Activated naive CD4-positive, alpha-beta T cell treated with anti-CD3 and anti-CD28 coated beads, Interleukin-2, amount 10 ng/mL, durations not matched to agents 5 hours and 36 hours (primary cell): ENCODE data around the gene RFTN2. TPM values are rescaled to one million over a fixed set of nuclear protein-coding genes. Genes with fewer than 3 reads are reported as not detected.

Source experiments
- total RNA-seq, 2 experiments: library from RNA; stranded (reverse); gene quantifications; one replicate each; pipeline ENCODE4 v1.2.3, GENCODE V29; 2021

Gene RFTN2
- total RNA-seq, result not detected

GRCh38 chr2:197675246-197675645 lies at the start of gene RFTN2:
Gene RFTN2, minus strand, starts transcription at chr2:197675587. Its CDS starts 129 bp downstream, at chr2:197675458.

GRCh38 chr2:197705121-197705911 lies 29.9 kb upstream of the RFTN2 start, which contains the start of gene MARS2:
Gene MARS2, plus strand, starts transcription at chr2:197705369. Its CDS starts 37 bp downstream, at chr2:197705406.

Other genes starting within 250 kb of the RFTN2 start
- 100 to 1,000 TPM; 332 to 339 TPM for gene SF3B1, start 240.6 kb downstream of the RFTN2 start, total RNA-seq
- gene COQ10B, start 222.0 kb downstream of the RFTN2 start, total RNA-seq, result 10 to 100 TPM; 17.6 to 18.6 TPM
- gene HSPD1, start 175.7 kb downstream of the RFTN2 start, total RNA-seq, result 100 to 1,000 TPM; 179 to 183 TPM
- 10 to 100 TPM; 73.8 to 74.3 TPM for gene HSPE1, start 175.2 kb downstream of the RFTN2 start, total RNA-seq
- 10 to 100 TPM; 17.2 TPM for gene MOB4, start 159.5 kb downstream of the RFTN2 start, total RNA-seq
- gene MARS2, start 29.8 kb upstream of the RFTN2 start, total RNA-seq, result 10 to 100 TPM; 11.1 to 12.7 TPM
- not detected for gene BOLL, start 109.7 kb upstream of the RFTN2 start, total RNA-seq
- gene PLCL1, start 129.0 kb upstream of the RFTN2 start, total RNA-seq, result 1 to 10 TPM; 2.2 to 2.6 TPM